AG09309 (cell line): ENCODE results near the gene CCDC88B.

Experiments used
- DNase-seq: peaks from one replicate; pipeline ENCODE4 v3.0.0-alpha.2; 2010; ENCODE audit warnings: low read depth
- H3K4me3 ChIP-seq: 2 replicates; pipeline ENCODE4 v1.5.1; 2011; ENCODE audit warnings: mild to moderate bottlenecking, low read depth, low read length, moderate library complexity; ENCODE audit not compliant: control insufficient read depth
- CTCF ChIP-seq: IDR thresholded peaks from 2 replicates; pipeline ENCODE4 v1.5.1; 2011; ENCODE audit warnings: mild to moderate bottlenecking, low read depth, low read length, inconsistent platforms; ENCODE audit not compliant: insufficient read depth, control insufficient read depth; ENCODE audit errors: missing control alignments

CCDC88B gene

GRCh38 chr11:64334764-64335735, 5.0 kb upstream of the CCDC88B start:
- DNase-seq, result peak; percentile 68
- no peak for TF ChIP-seq CTCF
- H3K4me3 ChIP-seq, result no peak overlapping the region

- no peak for DNase-seq
- TF ChIP-seq CTCF, result no peak
- H3K4me3 ChIP-seq, result no peak overlapping the region
Observed at GRCh38 chr11:64337538-64338249, 2.3 kb upstream of the CCDC88B start.

GRCh38 chr11:64338716-64339115, 1.3 kb upstream of the CCDC88B start:
- no peak overlapping the region for H3K4me3 ChIP-seq
- DNase-seq, result no peak
- TF ChIP-seq CTCF, result no peak

GRCh38 chr11:64339286-64339685, 718 bp upstream of the CCDC88B start:
- no peak overlapping the region for H3K4me3 ChIP-seq

GRCh38 chr11:64340671-64341335, 799 bp downstream of the CCDC88B start:
- no peak for TF ChIP-seq CTCF
- no peak overlapping the region for H3K4me3 ChIP-seq
- no peak for DNase-seq

More at GRCh38 chr11:64339286-64339685, 718 bp upstream of the CCDC88B start:
- no peak for TF ChIP-seq CTCF
- DNase-seq, result no peak

- no peak for TF ChIP-seq CTCF
- no peak overlapping the region for H3K4me3 ChIP-seq
- DNase-seq, result no peak
Observed at GRCh38 chr11:64341429-64341828, 1.4 kb downstream of the CCDC88B start.
